ES-I3 (cell line): ENCODE data around the gene AFF3.

Experiments
- H3K36me3 ChIP-seq: 2 replicates; pipeline ENCODE4 v1.6.1; 2013; ENCODE audit warnings: mild to moderate bottlenecking, low read length, control low read depth, moderate library complexity; ENCODE audit not compliant: insufficient read depth
- H3K4me1 ChIP-seq: 2 replicates; pipeline ENCODE4 v1.6.1; 2013; ENCODE audit warnings: mild to moderate bottlenecking, control low read depth, low read length; ENCODE audit not compliant: insufficient read depth
- H3K9ac ChIP-seq: 2 replicates; pipeline ENCODE4 v1.6.1; 2013; ENCODE audit warnings: low read depth, mild to moderate bottlenecking, low read length, moderate library complexity
- H3K9me3 ChIP-seq: 2 replicates; pipeline ENCODE4 v1.6.1; 2013; ENCODE audit warnings: mild to moderate bottlenecking, low read length, moderate library complexity; ENCODE audit not compliant: control insufficient read depth, insufficient read depth

AFF3 gene

GRCh38 chr2:99845296-99845695, 297.1 kb downstream of the AFF3 start:
- H3K36me3 ChIP-seq = no peaks in the 10 kb centered on the region
- no peak overlapping the region for H3K9ac ChIP-seq
- no peaks in the 10 kb centered on the region for H3K4me1 ChIP-seq
- H3K9me3 ChIP-seq = no peaks in the 10 kb centered on the region

DNA sequence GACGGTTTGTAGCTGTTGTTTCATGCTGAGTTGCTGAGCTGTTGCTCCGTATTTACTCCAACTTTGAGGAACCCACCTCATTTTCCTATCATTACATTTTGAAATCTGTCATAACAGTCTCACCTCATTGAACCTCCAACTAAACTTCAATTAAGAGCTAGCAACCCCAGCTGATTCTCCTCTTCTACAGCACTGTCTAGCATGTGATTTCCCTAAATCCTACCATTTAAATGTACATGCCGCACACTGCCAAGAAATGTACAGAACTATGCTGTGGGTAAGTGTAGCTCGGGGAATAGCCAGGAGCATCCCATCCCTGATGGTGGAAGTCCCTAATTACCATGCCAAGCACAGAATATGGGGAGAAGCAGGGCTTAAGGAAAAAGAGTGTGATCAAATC, 299.9 kb downstream of the AFF3 start:
- Histone ChIP-seq H3K36me3 (no peaks in the 10 kb centered on the region), H3K4me1 (no peaks in the 10 kb centered on the region), H3K9ac (no peak overlapping the region), H3K9me3 (no peaks in the 10 kb centered on the region)

- H3K9ac ChIP-seq = no peak overlapping the region
Measured at GRCh38 chr2:99841749-99842148, 300.6 kb downstream of the AFF3 start.

GRCh38 chr2:99840831-99841230, 301.6 kb downstream of the AFF3 start:
- Histone ChIP-seq H3K9ac (no peak overlapping the region), H3K36me3 (no peaks in the 10 kb centered on the region), H3K9me3 (no peaks in the 10 kb centered on the region), H3K4me1 (no peaks in the 10 kb centered on the region)

More at GRCh38 chr2:99841749-99842148, 300.6 kb downstream of the AFF3 start:
- Histone ChIP-seq H3K36me3 (no peaks in the 10 kb centered on the region), H3K4me1 (no peaks in the 10 kb centered on the region), H3K9me3 (no peaks in the 10 kb centered on the region)

- no peak overlapping the region for H3K9ac ChIP-seq
- H3K9me3 ChIP-seq = no peaks in the 10 kb centered on the region
- no peaks in the 10 kb centered on the region for H3K36me3 ChIP-seq
- H3K4me1 ChIP-seq = no peaks in the 10 kb centered on the region
Measured at GRCh38 chr2:99836690-99837605, 305.4 kb downstream of the AFF3 start.

- H3K36me3 ChIP-seq = no peaks in the 10 kb centered on the region
- H3K9ac ChIP-seq = no peak overlapping the region
- no peaks in the 10 kb centered on the region for H3K4me1 ChIP-seq
- no peaks in the 10 kb centered on the region for H3K9me3 ChIP-seq
Measured at GRCh38 chr2:99834426-99834825, 308.0 kb downstream of the AFF3 start.

DNA sequence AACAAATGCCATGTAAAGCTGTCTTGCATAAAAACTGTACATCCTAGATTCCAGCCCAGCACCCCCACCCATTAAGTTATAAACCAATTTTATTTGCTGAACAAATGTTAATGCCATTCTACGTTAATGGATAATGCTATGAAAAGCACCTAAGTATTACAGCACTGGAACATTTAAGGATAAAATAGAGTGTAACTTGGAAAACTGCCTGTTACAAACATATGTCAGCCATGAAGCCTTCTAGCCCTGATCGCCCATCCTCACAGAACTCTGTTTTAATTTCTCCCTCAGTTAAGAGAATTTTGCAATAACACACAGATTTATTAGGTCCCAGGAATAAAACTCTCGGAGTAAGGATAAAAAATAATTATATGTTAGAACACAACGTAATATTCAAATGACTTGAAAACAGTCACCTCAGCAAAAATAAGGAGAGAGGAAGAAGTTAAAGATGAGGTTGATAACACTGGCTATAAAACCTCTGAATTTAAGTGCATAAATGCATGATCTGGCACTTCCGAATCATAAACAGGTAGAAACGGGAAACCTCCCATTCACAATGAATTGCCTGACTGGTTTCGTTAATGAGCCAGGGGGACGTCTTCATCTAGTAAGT, 308.7 kb downstream of the AFF3 start:
- H3K4me1 ChIP-seq = no peaks in the 10 kb centered on the region

GRCh38 chr2:99832926-99833325, 309.5 kb downstream of the AFF3 start:
- H3K9ac ChIP-seq = no peak overlapping the region
- no peaks in the 10 kb centered on the region for H3K36me3 ChIP-seq
- no peaks in the 10 kb centered on the region for H3K9me3 ChIP-seq
- H3K4me1 ChIP-seq = no peaks in the 10 kb centered on the region

More for the DNA sequence above, 308.7 kb downstream of the AFF3 start:
- Histone ChIP-seq H3K9ac (no peak overlapping the region), H3K36me3 (no peaks in the 10 kb centered on the region), H3K9me3 (no peaks in the 10 kb centered on the region)

DNA sequence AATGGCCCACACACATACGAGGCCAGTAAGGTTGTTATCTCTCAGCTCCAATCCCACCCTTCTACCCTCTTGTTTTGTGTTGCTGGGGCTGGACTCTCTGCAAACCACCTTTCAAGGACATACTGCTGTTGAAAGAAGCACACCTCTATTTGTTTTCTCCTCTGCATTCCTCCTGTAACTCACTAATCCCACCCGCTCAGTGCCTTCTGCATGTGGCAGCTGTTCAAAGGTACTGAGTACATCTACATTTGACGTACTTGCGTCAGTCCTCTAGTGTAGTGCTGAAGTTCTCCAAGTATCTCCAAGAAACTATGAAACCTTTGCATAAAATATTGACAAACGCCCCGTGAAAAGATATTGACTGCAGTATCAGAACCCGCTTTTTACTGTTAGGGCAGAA, 310.6 kb downstream of the AFF3 start:
- no peak overlapping the region for H3K9ac ChIP-seq

DNA sequence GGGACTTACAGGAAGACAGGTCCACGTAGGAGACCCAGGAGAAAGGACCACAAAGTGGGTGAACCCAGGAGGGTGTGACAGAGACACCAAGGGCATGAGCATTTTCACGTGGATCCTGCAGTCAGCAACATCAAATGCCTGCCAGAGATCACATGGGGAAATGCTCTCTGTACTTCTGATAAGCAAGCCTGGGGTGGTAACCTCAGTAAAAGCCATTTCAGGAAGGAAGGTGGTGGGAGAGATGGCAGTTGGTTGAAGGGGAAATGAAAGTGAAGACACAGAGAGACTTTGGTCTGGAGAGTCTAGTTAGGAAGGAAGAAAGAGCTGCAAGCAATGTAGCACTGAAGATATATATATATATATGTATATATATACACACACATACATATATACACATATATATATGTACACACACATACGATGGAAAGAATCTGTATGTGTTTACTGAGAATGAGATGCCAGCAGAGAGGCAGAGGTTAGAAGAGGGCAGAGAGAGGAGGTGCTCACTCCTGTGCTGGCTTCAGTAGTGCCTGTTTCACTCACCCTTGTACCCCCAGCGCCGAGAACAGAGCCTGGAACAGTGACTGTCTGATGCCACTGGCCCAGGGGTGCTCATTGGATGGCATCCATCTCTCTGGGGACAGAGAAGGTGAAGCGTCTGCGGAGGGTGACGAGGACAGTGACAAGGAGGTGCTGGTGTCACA, 314.9 kb downstream of the AFF3 start:
- Histone ChIP-seq H3K9me3 (no peaks in the 10 kb centered on the region), H3K36me3 (no peaks in the 10 kb centered on the region), H3K4me1 (no peaks in the 10 kb centered on the region; the same call in 1 of the 2 replicates), H3K9ac (no peak overlapping the region)

More for the DNA sequence above, 310.6 kb downstream of the AFF3 start:
- no peaks in the 10 kb centered on the region for H3K9me3 ChIP-seq
- H3K4me1 ChIP-seq = no peaks in the 10 kb centered on the region
- H3K36me3 ChIP-seq = no peaks in the 10 kb centered on the region

DNA sequence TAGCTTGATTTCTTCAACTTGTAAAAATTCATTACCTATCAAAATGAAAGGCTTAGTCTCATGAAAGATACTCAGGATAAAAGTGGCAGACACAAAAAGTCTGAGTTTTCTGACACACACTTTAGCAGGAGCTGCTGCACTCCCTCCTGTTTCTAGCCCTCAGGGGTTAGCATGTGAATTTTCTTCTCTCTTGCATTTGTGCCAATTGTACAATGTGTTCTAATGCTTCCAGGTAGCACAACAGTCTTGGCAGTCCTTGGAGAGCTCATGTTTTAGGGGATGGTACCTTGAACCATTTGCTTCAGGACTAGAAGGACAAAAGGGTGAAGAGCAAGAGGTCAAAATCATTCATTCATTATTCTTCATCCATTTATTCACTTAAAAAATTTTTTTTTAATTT, 316.8 kb downstream of the AFF3 start:
- Histone ChIP-seq H3K9ac (no peak overlapping the region), H3K36me3 (no peaks in the 10 kb centered on the region), H3K4me1 (peaks cover 7% of the 10 kb centered on the region), H3K9me3 (no peaks in the 10 kb centered on the region)

DNA sequence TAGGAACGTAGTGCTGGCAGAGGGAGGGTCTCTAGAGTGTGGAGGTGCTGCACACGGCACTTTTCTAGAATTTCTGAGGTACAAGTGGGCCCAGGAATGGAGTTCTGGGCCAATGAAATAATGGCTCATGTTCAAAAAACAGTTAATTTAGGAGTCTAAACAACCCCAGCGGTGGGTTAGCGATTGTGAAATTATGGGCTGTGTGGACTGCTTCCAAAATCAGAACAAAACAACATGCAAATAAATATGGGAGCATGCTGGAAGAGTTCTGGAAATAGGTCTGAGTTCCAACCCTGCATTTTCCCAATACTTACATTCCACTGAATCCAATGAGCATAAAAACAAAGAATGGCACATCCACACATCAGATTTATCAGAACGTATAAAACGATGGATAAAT, 317.6 kb downstream of the AFF3 start:
- Histone ChIP-seq H3K9ac (no peak overlapping the region), H3K4me1 (peaks cover 7% of the 10 kb centered on the region), H3K9me3 (no peaks in the 10 kb centered on the region), H3K36me3 (no peaks in the 10 kb centered on the region)

DNA sequence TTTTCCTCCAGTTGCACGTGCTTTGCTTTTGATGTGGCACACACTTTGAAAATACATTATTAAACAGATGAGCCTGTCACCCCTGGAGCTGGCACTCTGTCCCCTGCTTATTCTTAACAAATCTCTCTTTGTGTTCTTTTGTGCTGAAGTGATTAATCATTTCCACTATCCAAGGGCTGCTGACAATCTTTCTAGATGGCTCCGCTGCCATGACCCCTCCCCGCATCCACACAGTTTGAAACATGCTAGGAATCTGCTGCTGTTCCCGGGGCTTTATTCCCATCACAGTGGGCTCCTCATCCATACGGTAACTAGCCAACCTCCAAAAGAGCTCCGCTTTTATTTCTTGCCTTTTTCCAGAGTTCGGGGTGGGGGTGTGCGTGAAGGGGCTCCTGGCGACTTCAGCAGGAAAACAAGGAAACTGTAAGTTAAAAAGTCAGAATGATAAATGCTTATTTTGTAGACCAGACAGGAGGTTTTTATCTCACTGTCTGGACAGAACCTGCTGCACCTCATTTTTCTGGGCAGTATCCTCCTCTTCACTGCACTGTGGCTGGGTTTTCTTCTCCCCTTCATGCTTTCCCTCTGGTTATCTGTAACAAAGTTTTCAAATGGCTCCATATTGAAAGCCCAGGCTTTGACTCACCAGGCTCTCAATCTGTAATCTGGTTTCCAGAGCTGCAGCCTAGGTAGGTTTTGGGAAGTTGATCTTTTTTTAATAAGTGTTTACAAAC, 319.7 kb downstream of the AFF3 start:
- H3K36me3 ChIP-seq = no peaks in the 10 kb centered on the region
- H3K9ac ChIP-seq = peak overlapping the region; percentile 41
- H3K4me1 ChIP-seq = peaks cover 7% of the 10 kb centered on the region
- no peaks in the 10 kb centered on the region for H3K9me3 ChIP-seq

GRCh38 chr2:99821984-99822383, 320.4 kb downstream of the AFF3 start:
- Histone ChIP-seq H3K36me3 (no peaks in the 10 kb centered on the region), H3K9ac (no peak overlapping the region), H3K9me3 (no peaks in the 10 kb centered on the region)

More at GRCh38 chr2:99821984-99822383, 320.4 kb downstream of the AFF3 start:
- peaks cover 7% of the 10 kb centered on the region for H3K4me1 ChIP-seq
